ENCODE measurements around the gene CTXN1.

- TF ChIP-seq CTCF (conservative IDR thresholded peaks at IDR 0.05 in 1 of 2, IDR thresholded peaks at IDR 0.05 in 1 of 2; ENCODE audit: extremely low read depth in 1 of 2, insufficient read depth in 1 of 2, low read depth in 1 of 2, low read length in 2 of 2): no peak
- no peak for TF ChIP-seq EZH2 (IDR thresholded peaks at IDR 0.05; ENCODE audit: borderline replicate concordance, low read length)
These were observed 17.1 kb upstream of the CTXN1 start for GRCh38 chr19:7942981-7943443.
